Measurements from ENCODE around the gene CHST8. TPM values are rescaled to one million over a fixed set of nuclear protein-coding genes. Genes with fewer than 3 reads are reported as not detected.

The CHST8 gene
- total and polyA plus RNA-seq, 2 experiments from 2014 or later = 9.3 to 38.2 TPM

- TF ChIP-seq, protein P1, sequence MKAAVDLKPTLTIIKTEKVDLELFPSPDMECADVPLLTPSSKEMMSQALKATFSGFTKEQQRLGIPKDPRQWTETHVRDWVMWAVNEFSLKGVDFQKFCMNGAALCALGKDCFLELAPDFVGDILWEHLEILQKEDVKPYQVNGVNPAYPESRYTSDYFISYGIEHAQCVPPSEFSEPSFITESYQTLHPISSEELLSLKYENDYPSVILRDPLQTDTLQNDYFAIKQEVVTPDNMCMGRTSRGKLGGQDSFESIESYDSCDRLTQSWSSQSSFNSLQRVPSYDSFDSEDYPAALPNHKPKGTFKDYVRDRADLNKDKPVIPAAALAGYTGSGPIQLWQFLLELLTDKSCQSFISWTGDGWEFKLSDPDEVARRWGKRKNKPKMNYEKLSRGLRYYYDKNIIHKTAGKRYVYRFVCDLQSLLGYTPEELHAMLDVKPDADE (IDR thresholded peaks at IDR 0.05) = no peak
- TF ChIP-seq ZNF462 (CRISPR knock-in tag; IDR thresholded peaks at IDR 0.05) = no peak
- no peak for TF ChIP-seq CREB1 (CRISPR knock-in tag; IDR thresholded peaks at IDR 0.05; ENCODE audit: low read depth)
- TF ChIP-seq ZNF331 (CRISPR knock-in tag; IDR thresholded peaks at IDR 0.05; ENCODE audit: low read depth) = no peak
- TF ChIP-seq EZH2phosphoT487 (IDR thresholded peaks at IDR 0.05; ENCODE audit: unreplicated experiment) = no peak
Observed at GRCh38 chr19:33814181-33815165, 192.7 kb downstream of the CHST8 start (continued).

Measured in GM23338 (cell line).